Stimulated activated CD8-positive, alpha-beta memory T cell treated with anti-CD3 and anti-CD28 coated beads, Interleukin-4, amount 100 ng/mL, for 48 hours (primary cell): Measurements from ENCODE around the gene LRMDA.

ENCODE experiments used
- DNase-seq: peaks from one replicate; pipeline ENCODE4 v3.0.0-alpha.2; 2020

Gene LRMDA

GRCh38 chr10:76302961-76303630 is 871.7 kb downstream of the LRMDA start:
- DNase-seq: no peak

GRCh38 chr10:76303682-76304316 is 872.4 kb downstream of the LRMDA start:
- no peak for DNase-seq

GRCh38 chr10:76305930-76306615 is 874.6 kb downstream of the LRMDA start:
- DNase-seq: no peak

- no peak for DNase-seq
These were observed 875.4 kb downstream of the LRMDA start for GRCh38 chr10:76306856-76307255.

GRCh38 chr10:76309070-76309469 is 877.6 kb downstream of the LRMDA start:
- DNase-seq: no peak

- DNase-seq: no peak
These were observed 878.5 kb downstream of the LRMDA start for GRCh38 chr10:76309741-76310587.

- DNase-seq: no peak
These were observed 879.2 kb downstream of the LRMDA start for GRCh38 chr10:76310588-76311080.

GRCh38 chr10:76311752-76312636 is 880.6 kb downstream of the LRMDA start:
- no peak for DNase-seq

- DNase-seq: no peak
These were observed 883.8 kb downstream of the LRMDA start for GRCh38 chr10:76315240-76315639.

- DNase-seq: no peak
These were observed 884.8 kb downstream of the LRMDA start for GRCh38 chr10:76316234-76316633.

- no peak for DNase-seq
These were observed 885.7 kb downstream of the LRMDA start for GRCh38 chr10:76317078-76317477.

- DNase-seq: no peak
These were observed 886.8 kb downstream of the LRMDA start for GRCh38 chr10:76318211-76318610.

- no peak for DNase-seq
These were observed 888.2 kb downstream of the LRMDA start for GRCh38 chr10:76319661-76320060.

- DNase-seq: no peak
These were observed 892.9 kb downstream of the LRMDA start for GRCh38 chr10:76324283-76324682.

GRCh38 chr10:76327441-76327840 is 896.0 kb downstream of the LRMDA start:
- DNase-seq: no peak

GRCh38 chr10:76328348-76328747 is 896.9 kb downstream of the LRMDA start:
- no peak for DNase-seq

- no peak for DNase-seq
These were observed 898.6 kb downstream of the LRMDA start for GRCh38 chr10:76329891-76330575.

- DNase-seq: no peak
These were observed 900.3 kb downstream of the LRMDA start for GRCh38 chr10:76331742-76332141.

GRCh38 chr10:76333326-76333725 is 901.9 kb downstream of the LRMDA start:
- no peak for DNase-seq

- no peak for DNase-seq
These were observed 902.4 kb downstream of the LRMDA start for GRCh38 chr10:76333796-76334195.

- no peak for DNase-seq
These were observed 902.8 kb downstream of the LRMDA start for GRCh38 chr10:76334255-76334654.
